ENCODE data around the gene ESPNL.
"Not testable (repeated sequence)": the region's sequence is repeated elsewhere in the genome, so short reads cannot be mapped to it uniquely, and the experiment has no call there.

ESPNL gene

GRCh38 chr2:238100049-238100820, at the start of gene ESPNL:
TSS of gene ESPNL (plus strand) at chr2:238100340. CDS start at chr2:238100420, 80 bp downstream.
- no peak for DNase-seq (ENCODE audit: low read depth in 3 of 3)

- no peak for DNase-seq (ENCODE audit: low read depth in 3 of 3)
Observed at GRCh38 chr2:238053191-238053776, 46.9 kb upstream of the ESPNL start.

GRCh38 chr2:238055841-238056240, 44.3 kb upstream of the ESPNL start:
- no peak for DNase-seq (ENCODE audit: low read depth in 3 of 3)

GRCh38 chr2:238057696-238058575, 42.2 kb upstream of the ESPNL start:
- not testable (repeated sequence) for DNase-seq (ENCODE audit: low read depth in 3 of 3)

- no peak for DNase-seq (ENCODE audit: low read depth in 3 of 3)
Observed at GRCh38 chr2:238059505-238059904, 40.6 kb upstream of the ESPNL start.

- no peak for DNase-seq (ENCODE audit: low read depth in 3 of 3)
Observed at GRCh38 chr2:238060096-238060541, 40.0 kb upstream of the ESPNL start.

GRCh38 chr2:238060542-238061314, 39.4 kb upstream of the ESPNL start, which contains the start of gene SCLY:
TSS of gene SCLY (plus strand) at chr2:238061001. CDS start at chr2:238061055, 54 bp downstream.
- peak; percentile 90 to 98 (median 95) for DNase-seq (ENCODE audit: low read depth in 3 of 3)

- peak in 1 of 3 experiments; percentile 38 for DNase-seq (ENCODE audit: low read depth in 3 of 3)
Observed at GRCh38 chr2:238061315-238062202, 38.6 kb upstream of the ESPNL start.

GRCh38 chr2:238063414-238064189, 36.5 kb upstream of the ESPNL start:
- no peak for DNase-seq (ENCODE audit: low read depth in 3 of 3)

- DNase-seq (ENCODE audit: low read depth in 3 of 3), result no peak
Observed at GRCh38 chr2:238064376-238064775, 35.8 kb upstream of the ESPNL start.

- no peak for DNase-seq (ENCODE audit: low read depth in 3 of 3)
Observed at GRCh38 chr2:238065071-238065846, 34.9 kb upstream of the ESPNL start.

GRCh38 chr2:238066218-238066617, 33.9 kb upstream of the ESPNL start:
- no peak for DNase-seq (ENCODE audit: low read depth in 3 of 3)

GRCh38 chr2:238066718-238067117, 33.4 kb upstream of the ESPNL start:
- peak in 1 of 3 experiments; percentile 40 for DNase-seq (ENCODE audit: low read depth in 3 of 3)

GRCh38 chr2:238067939-238068338, 32.2 kb upstream of the ESPNL start:
- DNase-seq (ENCODE audit: low read depth in 3 of 3), result no peak

- no peak for DNase-seq (ENCODE audit: low read depth in 3 of 3)
Observed at GRCh38 chr2:238069021-238069709, 31.0 kb upstream of the ESPNL start.

GRCh38 chr2:238069877-238070276, 30.3 kb upstream of the ESPNL start:
- no peak for DNase-seq (ENCODE audit: low read depth in 3 of 3)

GRCh38 chr2:238075397-238075796, 24.7 kb upstream of the ESPNL start:
- DNase-seq (ENCODE audit: low read depth in 3 of 3), result no peak

- DNase-seq (ENCODE audit: low read depth in 3 of 3), result no peak
Observed at GRCh38 chr2:238077292-238077691, 22.8 kb upstream of the ESPNL start.
